Astrocyte (in vitro differentiated cells and primary cell): ENCODE data around the gene MCM3AP.

Experiments used
- EZH2 ChIP-seq: IDR thresholded peaks from 2 replicates; pipeline ENCODE4 v1.6.1; 2012; ENCODE audit warnings: mild to moderate bottlenecking, low read length, inconsistent platforms; ENCODE audit not compliant: insufficient read depth
- TF ChIP-seq, protein P1 (sequence below): IDR thresholded peaks from 2 replicates; pipeline ENCODE4 v1.5.1; 2011; ENCODE audit warnings: low read depth, mild to moderate bottlenecking, inconsistent platforms, low read length, moderate library complexity; ENCODE audit not compliant: insufficient read depth

GRCh38 chr21:46301759-46302158, 16.3 kb upstream of the MCM3AP start:
- TF ChIP-seq, protein P1, sequence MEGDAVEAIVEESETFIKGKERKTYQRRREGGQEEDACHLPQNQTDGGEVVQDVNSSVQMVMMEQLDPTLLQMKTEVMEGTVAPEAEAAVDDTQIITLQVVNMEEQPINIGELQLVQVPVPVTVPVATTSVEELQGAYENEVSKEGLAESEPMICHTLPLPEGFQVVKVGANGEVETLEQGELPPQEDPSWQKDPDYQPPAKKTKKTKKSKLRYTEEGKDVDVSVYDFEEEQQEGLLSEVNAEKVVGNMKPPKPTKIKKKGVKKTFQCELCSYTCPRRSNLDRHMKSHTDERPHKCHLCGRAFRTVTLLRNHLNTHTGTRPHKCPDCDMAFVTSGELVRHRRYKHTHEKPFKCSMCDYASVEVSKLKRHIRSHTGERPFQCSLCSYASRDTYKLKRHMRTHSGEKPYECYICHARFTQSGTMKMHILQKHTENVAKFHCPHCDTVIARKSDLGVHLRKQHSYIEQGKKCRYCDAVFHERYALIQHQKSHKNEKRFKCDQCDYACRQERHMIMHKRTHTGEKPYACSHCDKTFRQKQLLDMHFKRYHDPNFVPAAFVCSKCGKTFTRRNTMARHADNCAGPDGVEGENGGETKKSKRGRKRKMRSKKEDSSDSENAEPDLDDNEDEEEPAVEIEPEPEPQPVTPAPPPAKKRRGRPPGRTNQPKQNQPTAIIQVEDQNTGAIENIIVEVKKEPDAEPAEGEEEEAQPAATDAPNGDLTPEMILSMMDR, result no peak
- no peak for TF ChIP-seq EZH2
